ENCODE results near the gene MT3.

- TF ChIP-seq CTCF (IDR thresholded peaks at IDR 0.05; ENCODE audit: insufficient read depth, low read length) (no peak), SPI1 (IDR thresholded peaks at IDR 0.05; ENCODE audit: borderline replicate concordance, low read depth) (no peak), POLR2AphosphoS5 (IDR thresholded peaks at IDR 0.05; ENCODE audit: low read depth) (no peak), GABPA (IDR thresholded peaks at IDR 0.05; ENCODE audit: low read depth) (no peak)
- TF ChIP-seq, protein P1, sequence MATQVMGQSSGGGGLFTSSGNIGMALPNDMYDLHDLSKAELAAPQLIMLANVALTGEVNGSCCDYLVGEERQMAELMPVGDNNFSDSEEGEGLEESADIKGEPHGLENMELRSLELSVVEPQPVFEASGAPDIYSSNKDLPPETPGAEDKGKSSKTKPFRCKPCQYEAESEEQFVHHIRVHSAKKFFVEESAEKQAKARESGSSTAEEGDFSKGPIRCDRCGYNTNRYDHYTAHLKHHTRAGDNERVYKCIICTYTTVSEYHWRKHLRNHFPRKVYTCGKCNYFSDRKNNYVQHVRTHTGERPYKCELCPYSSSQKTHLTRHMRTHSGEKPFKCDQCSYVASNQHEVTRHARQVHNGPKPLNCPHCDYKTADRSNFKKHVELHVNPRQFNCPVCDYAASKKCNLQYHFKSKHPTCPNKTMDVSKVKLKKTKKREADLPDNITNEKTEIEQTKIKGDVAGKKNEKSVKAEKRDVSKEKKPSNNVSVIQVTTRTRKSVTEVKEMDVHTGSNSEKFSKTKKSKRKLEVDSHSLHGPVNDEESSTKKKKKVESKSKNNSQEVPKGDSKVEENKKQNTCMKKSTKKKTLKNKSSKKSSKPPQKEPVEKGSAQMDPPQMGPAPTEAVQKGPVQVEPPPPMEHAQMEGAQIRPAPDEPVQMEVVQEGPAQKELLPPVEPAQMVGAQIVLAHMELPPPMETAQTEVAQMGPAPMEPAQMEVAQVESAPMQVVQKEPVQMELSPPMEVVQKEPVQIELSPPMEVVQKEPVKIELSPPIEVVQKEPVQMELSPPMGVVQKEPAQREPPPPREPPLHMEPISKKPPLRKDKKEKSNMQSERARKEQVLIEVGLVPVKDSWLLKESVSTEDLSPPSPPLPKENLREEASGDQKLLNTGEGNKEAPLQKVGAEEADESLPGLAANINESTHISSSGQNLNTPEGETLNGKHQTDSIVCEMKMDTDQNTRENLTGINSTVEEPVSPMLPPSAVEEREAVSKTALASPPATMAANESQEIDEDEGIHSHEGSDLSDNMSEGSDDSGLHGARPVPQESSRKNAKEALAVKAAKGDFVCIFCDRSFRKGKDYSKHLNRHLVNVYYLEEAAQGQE (IDR thresholded peaks at IDR 0.05; ENCODE audit: insufficient replicate concordance, low read depth) = no peak
Measured at GRCh38 chr16:56606071-56606475, 16.7 kb downstream of the MT3 start.
